ENCODE data around the gene RBM33. TPM values are rescaled to one million over a fixed set of nuclear protein-coding genes. Genes with fewer than 3 reads are reported as not detected.

The RBM33 gene
- total and polyA plus RNA-seq, 2 of the 13 experiments (the other 11 are each of a cell fraction or from before 2014, with no cell fraction given), result 12.4 to 28.9 TPM

GRCh38 chr7:155682484-155682883, 38.0 kb downstream of the RBM33 start (continued):
- TF ChIP-seq ZNF687 (CRISPR knock-in tag; IDR thresholded peaks at IDR 0.05) (no peak), RNF219 (CRISPR knock-in tag; IDR thresholded peaks at IDR 0.05) (no peak), ZNF879 (CRISPR knock-in tag; IDR thresholded peaks at IDR 0.05) (0 out of 2 replicates have a peak, but pooled peaks have one; percentile 55), ZNF670 (CRISPR knock-in tag; IDR thresholded peaks at IDR 0.05; ENCODE audit: borderline replicate concordance) (peak; percentile 48; the same call in 1 of the 2 replicates), ESRRA (CRISPR knock-in tag; IDR thresholded peaks at IDR 0.05; ENCODE audit: low read depth) (peak; percentile 94), ZNF775 (CRISPR knock-in tag; IDR thresholded peaks at IDR 0.05; ENCODE audit: borderline replicate concordance) (no peak), ATF3 (CRISPR knock-in tag; IDR thresholded peaks at IDR 0.05) (no peak), MTA1 (CRISPR knock-in tag; IDR thresholded peaks at IDR 0.05; ENCODE audit: borderline replicate concordance) (no peak), ZNF766 (CRISPR knock-in tag; IDR thresholded peaks at IDR 0.05; ENCODE audit: borderline replicate concordance) (no peak), ZNF382 (CRISPR knock-in tag; IDR thresholded peaks at IDR 0.05; ENCODE audit: borderline replicate concordance) (no peak), TFE3 (CRISPR knock-in tag; IDR thresholded peaks at IDR 0.05) (0 out of 2 replicates have a peak, but pooled peaks have one; percentile 18), NFKBIZ (CRISPR knock-in tag; IDR thresholded peaks at IDR 0.05) (peak; percentile 68; the same call in 1 of the 2 replicates), SAFB2 (CRISPR knock-in tag; IDR thresholded peaks at IDR 0.05; ENCODE audit: borderline replicate concordance, low read depth) (no peak), NCOA1 (CRISPR knock-in tag; IDR thresholded peaks at IDR 0.05) (no peak), E2F5 (CRISPR knock-in tag; conservative IDR thresholded peaks at IDR 0.05) (no peak), PRPF4 (IDR thresholded peaks at IDR 0.05; ENCODE audit: low read depth, low read length, poor library complexity, severe bottlenecking) (no peak)
